Measurements from ENCODE around the gene MDGA2. TPM values are rescaled to one million over a fixed set of nuclear protein-coding genes. Genes with fewer than 3 reads are reported as not detected.

MDGA2 gene
- total and polyA plus RNA-seq, 4 donors, result 16.5 to 99.0 (median 34.1) TPM

- 71% methylated on average over 4 of the region's 9 CpGs for WGBS (ENCODE audit: insufficient coverage)
- no peaks in the 10 kb centered on the region for H3K9me3 ChIP-seq (ENCODE audit: control insufficient read depth, insufficient read depth, low read length)
- no peak overlapping the region for H3K4me3 ChIP-seq (ENCODE audit: low read depth, low read length)
- no peak for DNase-seq (ENCODE audit: low read depth in 4 of 6, low spot score in 6 of 6)
- no peaks in the 10 kb centered on the region for H3K27me3 ChIP-seq (ENCODE audit: control insufficient read depth, insufficient read depth, low read length)
- H3K27ac ChIP-seq (ENCODE audit: low read depth, low read length), result no peak overlapping the region
- no peaks in the 10 kb centered on the region for H3K4me1 ChIP-seq (ENCODE audit: control insufficient read depth, insufficient read depth, low read length)
- no peaks in the 10 kb centered on the region for H3K36me3 ChIP-seq (ENCODE audit: control insufficient read depth, insufficient read depth, low read length)
Measured at GRCh38 chr14:46819117-46819516, 856.3 kb downstream of the MDGA2 start.

- H3K4me1 ChIP-seq (ENCODE audit: control insufficient read depth, insufficient read depth, low read length), result no peaks in the 10 kb centered on the region
- no peaks in the 10 kb centered on the region for H3K36me3 ChIP-seq (ENCODE audit: control insufficient read depth, insufficient read depth, low read length)
- H3K9me3 ChIP-seq (ENCODE audit: control insufficient read depth, insufficient read depth, low read length), result no peaks in the 10 kb centered on the region
- 56% methylated on average over 1 of the region's 1 CpG for WGBS (ENCODE audit: insufficient coverage)
- H3K27me3 ChIP-seq (ENCODE audit: control insufficient read depth, insufficient read depth, low read length), result no peaks in the 10 kb centered on the region
- H3K27ac ChIP-seq (ENCODE audit: low read depth, low read length), result no peak overlapping the region
- H3K4me3 ChIP-seq (ENCODE audit: low read depth, low read length), result no peak overlapping the region
- peak in 1 of 6 donors; percentile 70 for DNase-seq (ENCODE audit: low read depth in 4 of 6, low spot score in 6 of 6)
Measured at GRCh38 chr14:46818147-46818546, 857.3 kb downstream of the MDGA2 start.

- no peaks in the 10 kb centered on the region for H3K27me3 ChIP-seq (ENCODE audit: control insufficient read depth, insufficient read depth, low read length)
- H3K9me3 ChIP-seq (ENCODE audit: control insufficient read depth, insufficient read depth, low read length), result peaks cover 4% of the 10 kb centered on the region
- no peak for DNase-seq (ENCODE audit: low read depth in 4 of 6, low spot score in 6 of 6)
- no peak overlapping the region for H3K4me3 ChIP-seq (ENCODE audit: low read depth, low read length)
- no peaks in the 10 kb centered on the region for H3K36me3 ChIP-seq (ENCODE audit: control insufficient read depth, insufficient read depth, low read length)
- H3K4me1 ChIP-seq (ENCODE audit: control insufficient read depth, insufficient read depth, low read length), result no peaks in the 10 kb centered on the region
- H3K27ac ChIP-seq (ENCODE audit: low read depth, low read length), result no peak overlapping the region
Measured at GRCh38 chr14:46793144-46793543, 882.3 kb downstream of the MDGA2 start.

Small RNAs within 50 kb of the gene (small RNA-seq; reads per million reads assigned to genes)
- gene RF00402 (ENCODE audit: low replicate concordance), result not detected

Measured in spinal cord (tissue), 10 donors.